Osteocyte (in vitro differentiated cells): ENCODE data around the gene APBA2. TPM values are rescaled to one million over a fixed set of nuclear protein-coding genes. Genes with fewer than 3 reads are reported as not detected.

Experiments
- DNase-seq: peaks from one replicate; pipeline ENCODE4 v3.0.0; 2021; ENCODE audit warnings: mixed read lengths; ENCODE audit not compliant: unreplicated experiment; ENCODE audit errors: extremely low spot score
- H3K27ac Mint-ChIP-seq: one replicate; pipeline ENCODE4 v1.8.0; 2021; ENCODE audit warnings: mild to moderate bottlenecking, mixed read lengths; ENCODE audit not compliant: unreplicated experiment
- H3K27me3 Mint-ChIP-seq: one replicate; pipeline ENCODE4 v1.8.0; 2021; ENCODE audit warnings: mixed read lengths; ENCODE audit not compliant: unreplicated experiment
- H3K36me3 Mint-ChIP-seq: one replicate; pipeline ENCODE4 v1.8.0; 2021; ENCODE audit warnings: mixed read lengths; ENCODE audit not compliant: unreplicated experiment
- H3K4me1 Mint-ChIP-seq: one replicate; pipeline ENCODE4 v1.8.0; 2021; ENCODE audit warnings: mixed read lengths; ENCODE audit not compliant: unreplicated experiment
- H3K4me3 Mint-ChIP-seq: one replicate; pipeline ENCODE4 v1.8.0; 2021; ENCODE audit warnings: mild to moderate bottlenecking, moderate library complexity, mixed read lengths; ENCODE audit not compliant: unreplicated experiment
- H3K9me3 Mint-ChIP-seq: one replicate; pipeline ENCODE4 v1.8.0; 2021; ENCODE audit warnings: mixed read lengths; ENCODE audit not compliant: unreplicated experiment
- total RNA-seq: library from RNA; stranded (reverse); gene quantifications from 2 replicates; pipeline ENCODE4 v1.2.1, GENCODE V29; 2021
- TF ChIP-seq, protein P1 (sequence below): fragments of 200-600 bp; sonication (generic); IDR thresholded peaks from 2 replicates; pipeline ENCODE4 v1.5.0; 2021; ENCODE audit warnings: antibody characterized with exemption, mild to moderate bottlenecking, moderate library complexity

APBA2 gene
- total RNA-seq, 1 donor from 2014 or later: 23.5 TPM

DNA sequence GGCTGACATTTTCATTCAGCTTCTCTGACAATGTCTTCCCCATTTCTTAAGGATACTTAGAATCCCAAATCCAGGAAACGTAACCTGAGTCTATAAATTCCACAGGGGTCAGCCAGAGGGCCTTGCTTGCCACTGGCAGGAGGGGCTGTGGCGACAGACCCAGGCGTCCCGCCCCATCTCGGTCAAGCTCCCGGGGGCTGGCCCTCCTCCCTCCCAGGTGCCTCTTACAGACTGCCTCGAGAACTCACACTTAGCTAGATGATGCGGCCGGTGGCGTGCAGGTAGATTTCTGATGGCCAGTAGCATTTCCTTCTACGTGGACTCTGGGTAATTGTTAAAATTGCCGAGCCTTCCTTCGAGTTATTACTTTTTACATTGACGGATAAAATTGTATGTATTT lies 211.4 kb downstream of the APBA2 start:
- no peak for DNase-seq
- TF ChIP-seq, protein P1, sequence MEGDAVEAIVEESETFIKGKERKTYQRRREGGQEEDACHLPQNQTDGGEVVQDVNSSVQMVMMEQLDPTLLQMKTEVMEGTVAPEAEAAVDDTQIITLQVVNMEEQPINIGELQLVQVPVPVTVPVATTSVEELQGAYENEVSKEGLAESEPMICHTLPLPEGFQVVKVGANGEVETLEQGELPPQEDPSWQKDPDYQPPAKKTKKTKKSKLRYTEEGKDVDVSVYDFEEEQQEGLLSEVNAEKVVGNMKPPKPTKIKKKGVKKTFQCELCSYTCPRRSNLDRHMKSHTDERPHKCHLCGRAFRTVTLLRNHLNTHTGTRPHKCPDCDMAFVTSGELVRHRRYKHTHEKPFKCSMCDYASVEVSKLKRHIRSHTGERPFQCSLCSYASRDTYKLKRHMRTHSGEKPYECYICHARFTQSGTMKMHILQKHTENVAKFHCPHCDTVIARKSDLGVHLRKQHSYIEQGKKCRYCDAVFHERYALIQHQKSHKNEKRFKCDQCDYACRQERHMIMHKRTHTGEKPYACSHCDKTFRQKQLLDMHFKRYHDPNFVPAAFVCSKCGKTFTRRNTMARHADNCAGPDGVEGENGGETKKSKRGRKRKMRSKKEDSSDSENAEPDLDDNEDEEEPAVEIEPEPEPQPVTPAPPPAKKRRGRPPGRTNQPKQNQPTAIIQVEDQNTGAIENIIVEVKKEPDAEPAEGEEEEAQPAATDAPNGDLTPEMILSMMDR: no peak
- no peak overlapping the region for H3K27ac Mint-ChIP-seq

DNA sequence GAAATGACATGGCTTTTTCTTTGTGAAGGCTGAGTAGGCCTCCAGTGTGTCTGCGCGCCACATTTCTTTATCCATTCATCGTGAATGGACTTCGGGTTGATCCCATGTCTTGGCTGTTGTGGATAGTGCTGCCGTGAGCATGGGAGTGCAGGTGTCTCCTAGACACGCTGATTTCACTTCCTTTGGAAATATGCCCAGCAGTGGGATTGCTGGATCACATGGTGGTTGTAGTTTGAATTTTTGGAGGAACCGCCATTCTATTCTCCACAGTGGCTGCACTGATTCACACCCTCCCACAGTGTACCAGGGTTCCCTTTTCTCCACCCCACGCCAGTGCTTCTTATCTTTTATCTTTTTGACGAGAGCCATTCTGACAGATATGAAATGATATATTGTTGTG lies 212.2 kb downstream of the APBA2 start:
- no peaks in the 10 kb centered on the region for H3K4me1 Mint-ChIP-seq
- no peak overlapping the region for H3K4me3 Mint-ChIP-seq
- DNase-seq: no peak
- H3K27ac Mint-ChIP-seq: no peak overlapping the region
- peaks cover 6% of the 10 kb centered on the region for H3K36me3 Mint-ChIP-seq
- no peaks in the 10 kb centered on the region for H3K27me3 Mint-ChIP-seq
- TF ChIP-seq, protein P1: no peak
- no peaks in the 10 kb centered on the region for H3K9me3 Mint-ChIP-seq

More for the DNA sequence above, 211.4 kb downstream of the APBA2 start:
- Mint-ChIP-seq H3K4me1 (no peaks in the 10 kb centered on the region), H3K36me3 (peaks cover 9% of the 10 kb centered on the region), H3K4me3 (no peak overlapping the region), H3K27me3 (no peaks in the 10 kb centered on the region), H3K9me3 (no peaks in the 10 kb centered on the region)

DNA sequence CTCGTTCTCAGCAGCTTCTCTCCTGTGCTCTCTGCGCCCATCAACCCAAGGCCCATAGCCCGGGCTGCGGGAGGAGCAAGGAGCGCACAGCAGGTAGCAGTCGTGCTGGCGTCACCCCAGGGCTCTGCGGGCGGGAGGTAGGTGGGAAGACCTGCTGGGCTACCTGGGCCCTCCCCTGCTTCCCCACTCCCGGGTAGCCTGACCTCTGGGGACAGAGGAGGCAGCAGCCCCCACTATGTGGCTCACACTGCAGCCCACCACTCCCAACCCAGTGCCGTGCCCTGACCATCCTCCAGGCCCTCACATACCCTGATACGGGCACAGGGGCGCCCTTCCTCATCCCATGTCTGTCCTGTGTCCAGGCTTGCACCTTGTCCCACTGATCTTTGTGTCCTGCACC lies 212.9 kb downstream of the APBA2 start:
- DNase-seq: no peak
- Mint-ChIP-seq H3K4me3 (no peak overlapping the region), H3K27me3 (no peaks in the 10 kb centered on the region), H3K36me3 (peaks cover 6% of the 10 kb centered on the region), H3K4me1 (no peaks in the 10 kb centered on the region), H3K27ac (no peak overlapping the region), H3K9me3 (no peaks in the 10 kb centered on the region)
- TF ChIP-seq, protein P1: no peak

DNA sequence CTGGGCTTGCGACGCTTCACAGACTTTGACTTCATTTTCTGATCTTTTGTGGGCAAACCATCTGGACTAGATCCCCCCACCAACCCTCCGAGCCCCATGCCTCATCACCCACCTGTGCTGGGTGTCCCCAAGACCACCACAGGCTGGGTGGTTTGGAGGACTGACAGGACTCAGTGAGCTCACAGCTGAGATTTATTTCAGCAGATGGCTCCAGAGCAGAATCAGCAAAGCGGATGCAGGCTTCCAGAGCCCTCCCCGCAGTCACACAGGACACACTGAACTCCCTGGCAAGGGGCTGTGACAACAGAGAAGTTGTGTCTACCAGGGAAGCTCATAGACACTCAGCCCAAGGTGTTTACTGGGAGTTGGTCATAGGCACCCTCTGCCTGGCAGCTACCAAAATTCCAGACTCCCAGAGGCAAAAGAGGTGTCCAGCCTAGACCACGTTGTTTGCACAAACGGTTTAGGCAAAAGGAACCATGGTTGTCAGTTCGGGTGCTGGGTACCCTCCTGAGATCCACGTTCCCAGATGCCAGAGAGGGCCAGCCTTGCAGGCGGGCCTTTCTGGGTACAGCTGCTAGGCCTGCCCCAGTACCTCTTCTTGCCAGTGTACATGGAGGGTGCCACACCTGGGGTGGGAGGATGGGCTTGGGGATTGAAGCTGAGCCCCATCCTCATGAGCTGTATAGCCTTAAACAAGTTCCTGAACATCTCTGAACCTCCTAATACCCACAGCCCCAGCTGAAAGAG lies 213.5 kb downstream of the APBA2 start:
- TF ChIP-seq, protein P1: no peak
- peaks cover 6% of the 10 kb centered on the region for H3K36me3 Mint-ChIP-seq
- H3K27ac Mint-ChIP-seq: no peak overlapping the region
- no peak for DNase-seq
- no peaks in the 10 kb centered on the region for H3K9me3 Mint-ChIP-seq
- peaks cover 3% of the 10 kb centered on the region for H3K4me1 Mint-ChIP-seq
- H3K27me3 Mint-ChIP-seq: no peaks in the 10 kb centered on the region
- no peak overlapping the region for H3K4me3 Mint-ChIP-seq

DNA sequence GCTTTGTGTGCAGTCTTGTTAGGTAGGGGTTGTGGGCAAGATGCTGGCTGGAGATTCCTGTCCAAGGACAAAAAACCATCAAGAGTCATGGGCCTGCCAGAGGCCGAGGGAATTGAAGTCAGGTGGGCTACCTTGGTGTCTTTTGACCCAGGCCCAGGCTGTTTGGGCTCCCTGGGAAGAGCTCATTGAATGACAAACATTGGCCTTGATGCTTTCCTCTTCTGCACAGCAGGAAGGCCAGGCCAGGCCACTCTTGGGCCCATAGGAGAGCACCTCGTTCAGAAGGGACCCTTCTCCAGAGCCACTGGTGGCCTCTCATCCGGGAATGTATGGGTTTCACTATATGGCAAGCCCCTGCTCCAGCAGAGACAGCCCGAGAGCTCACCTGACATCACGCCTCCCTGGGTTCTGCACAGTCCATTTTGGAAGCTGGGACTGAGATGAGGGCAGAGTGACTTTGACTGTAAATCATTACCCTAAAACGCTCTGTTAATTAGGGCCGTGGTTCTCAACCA lies 214.8 kb downstream of the APBA2 start:
- Mint-ChIP-seq H3K36me3 (peaks cover 6% of the 10 kb centered on the region), H3K4me1 (peaks cover 5% of the 10 kb centered on the region), H3K27me3 (no peaks in the 10 kb centered on the region), H3K9me3 (no peaks in the 10 kb centered on the region), H3K4me3 (no peak overlapping the region), H3K27ac (no peak overlapping the region)
- TF ChIP-seq, protein P1: no peak
- no peak for DNase-seq
